Hepatocyte (in vitro differentiated cells): ENCODE results near the gene CCAR1.

Experiments used
- EZH2 ChIP-seq: fragments of 200-600 bp; sonication (generic); IDR thresholded peaks from 2 replicates; pipeline ENCODE4 v1.6.1; 2016; ENCODE audit warnings: antibody characterized with exemption, mild to moderate bottlenecking, borderline replicate concordance
- EZH2phosphoT487 ChIP-seq: fragments of 200-600 bp; sonication (generic); IDR thresholded peaks from one replicate; pipeline ENCODE4 v1.6.1; 2018; ENCODE audit warnings: antibody characterized with exemption, mild to moderate bottlenecking, low read depth, moderate library complexity; ENCODE audit not compliant: unreplicated experiment, severe bottlenecking

- TF ChIP-seq EZH2phosphoT487 (no peak), EZH2 (no peak)
Measured at GRCh38 chr10:68790476-68790875, 69.4 kb downstream of the CCAR1 start.
